Iris pigment epithelial cell (primary cell): ENCODE data around the gene LIMK1.
A peak's percentile ranks its signal among the peaks of the same experiment; 100 is the strongest.
"Not testable (repeated sequence)": the region's sequence is repeated elsewhere in the genome, so short reads cannot be mapped to it uniquely, and the experiment has no call there.

ENCODE experiments used
- DNase-seq: peaks from one replicate; pipeline ENCODE4 v3.0.0-alpha.2; 2011; ENCODE audit warnings: low read depth

The LIMK1 gene

DNA sequence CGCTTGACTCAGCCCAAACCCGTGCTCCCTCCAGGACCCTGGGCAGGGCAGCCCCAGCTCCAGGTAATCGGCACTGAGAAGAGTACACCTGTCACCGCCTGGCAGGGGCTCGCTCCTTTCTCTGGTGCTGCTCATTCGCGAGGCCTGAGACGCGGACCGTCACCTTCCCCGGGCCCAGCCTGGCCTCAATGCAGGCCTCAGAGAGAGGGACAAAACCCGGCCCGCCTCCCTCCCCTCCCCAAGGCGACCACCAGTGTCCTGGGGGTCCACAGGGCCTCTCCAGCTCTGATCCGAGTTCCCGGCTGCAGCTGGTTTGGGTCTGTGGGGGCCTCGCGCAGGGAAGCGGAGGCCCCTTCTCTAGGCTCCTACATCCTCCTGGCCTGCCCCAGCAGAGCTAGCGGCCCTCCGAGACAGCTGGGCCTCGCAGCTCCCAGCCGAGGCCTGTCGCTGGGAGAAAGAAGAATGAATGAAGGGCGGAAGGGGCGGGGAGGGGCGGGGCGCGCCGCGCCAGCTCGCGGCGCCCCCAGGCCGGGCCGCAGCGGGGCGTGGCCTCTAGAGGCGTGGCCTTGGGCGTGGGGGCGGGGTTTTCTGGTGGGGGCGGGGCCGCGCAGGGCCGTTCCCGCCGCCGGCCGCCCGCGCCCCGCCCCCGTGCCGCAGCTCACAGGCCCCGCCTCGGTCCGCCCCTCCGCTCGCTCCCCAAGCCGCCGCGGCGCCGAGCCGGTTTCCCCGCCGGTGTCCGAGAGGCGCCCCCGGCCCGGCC is at the start of gene LIMK1:
LIMK1 (plus strand) TSS at position 688 of the 760 bp plus-strand sequence. CDS start 187 bp downstream, outside the sequence.
- peak; percentile 69 for DNase-seq

DNA sequence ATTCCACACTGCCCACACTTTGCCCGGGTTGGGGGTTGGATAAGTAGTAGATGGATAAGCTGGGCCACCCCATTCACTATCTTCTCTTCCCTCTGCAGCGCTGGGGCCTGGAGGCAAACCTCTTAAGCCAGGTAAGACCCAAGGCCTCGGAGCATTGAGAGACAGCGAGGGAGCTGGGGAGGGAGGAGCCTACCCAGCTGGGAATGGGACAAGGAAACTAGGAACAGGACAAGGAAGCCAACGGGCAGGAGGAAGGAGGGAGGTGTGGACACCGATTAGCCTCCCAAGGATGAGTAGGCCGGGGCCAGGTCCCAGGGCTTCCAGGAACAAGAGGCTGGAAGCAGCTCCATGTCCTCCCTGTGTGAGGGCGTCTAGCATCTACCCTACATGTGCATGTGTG is 46.0 kb upstream of the LIMK1 start:
- DNase-seq: no peak

DNA sequence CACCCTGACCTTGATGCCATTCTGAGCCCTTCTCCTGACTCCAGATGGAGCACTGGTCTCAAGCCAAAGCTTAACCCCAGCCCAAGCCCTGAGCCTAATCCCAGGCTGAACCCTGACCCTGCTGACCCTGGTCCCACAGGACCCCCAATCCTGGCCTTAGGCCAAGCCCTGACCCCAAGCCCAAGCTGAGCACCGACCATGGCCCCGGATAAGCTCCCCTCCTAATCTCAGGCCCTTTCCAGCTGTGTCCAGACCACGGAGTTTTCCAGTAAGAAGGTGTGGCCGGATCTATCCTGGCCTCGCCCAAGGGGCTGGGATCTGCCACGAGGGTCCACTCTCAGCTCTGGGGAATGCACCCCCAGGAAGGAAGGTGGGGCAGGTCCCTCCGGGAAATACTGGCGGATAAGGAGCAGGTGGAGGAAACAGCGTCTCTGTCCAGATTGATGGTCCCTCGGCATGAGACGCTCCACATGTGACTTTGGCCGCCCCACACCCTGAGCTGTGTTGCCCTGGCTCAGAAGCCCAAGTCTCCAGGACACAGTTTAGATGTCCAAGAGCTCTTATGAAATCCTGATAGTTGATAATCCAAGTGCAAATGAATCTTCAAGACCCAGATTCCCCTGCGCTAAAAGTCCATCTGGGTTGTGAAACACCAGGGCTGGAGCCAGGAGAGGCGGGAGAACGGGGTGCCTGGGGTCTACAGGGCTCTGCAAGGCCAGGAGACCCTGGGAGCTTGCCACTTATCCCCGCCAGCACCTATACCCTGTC is 45.2 kb upstream of the LIMK1 start:
- DNase-seq: no peak

DNA sequence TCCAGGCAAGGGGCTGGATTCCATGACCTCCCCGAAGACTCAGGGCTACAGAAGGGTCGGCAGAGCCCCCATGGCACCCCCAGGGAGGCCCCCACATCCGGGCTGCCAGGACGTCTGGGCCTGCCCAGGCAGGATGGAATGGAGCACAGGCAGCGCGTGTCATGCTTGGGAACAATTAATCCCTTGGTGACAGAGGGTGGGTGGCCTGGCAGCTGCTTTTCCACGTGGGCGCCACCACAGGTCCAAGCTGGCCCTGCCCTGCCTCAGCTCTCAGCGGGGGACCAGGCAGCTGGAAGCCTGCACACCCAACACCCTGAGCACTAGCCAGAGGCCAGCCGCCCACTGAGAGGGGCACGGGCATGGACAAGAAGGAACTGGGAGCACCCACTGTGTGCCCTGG is 44.3 kb upstream of the LIMK1 start:
- DNase-seq: no peak

DNA sequence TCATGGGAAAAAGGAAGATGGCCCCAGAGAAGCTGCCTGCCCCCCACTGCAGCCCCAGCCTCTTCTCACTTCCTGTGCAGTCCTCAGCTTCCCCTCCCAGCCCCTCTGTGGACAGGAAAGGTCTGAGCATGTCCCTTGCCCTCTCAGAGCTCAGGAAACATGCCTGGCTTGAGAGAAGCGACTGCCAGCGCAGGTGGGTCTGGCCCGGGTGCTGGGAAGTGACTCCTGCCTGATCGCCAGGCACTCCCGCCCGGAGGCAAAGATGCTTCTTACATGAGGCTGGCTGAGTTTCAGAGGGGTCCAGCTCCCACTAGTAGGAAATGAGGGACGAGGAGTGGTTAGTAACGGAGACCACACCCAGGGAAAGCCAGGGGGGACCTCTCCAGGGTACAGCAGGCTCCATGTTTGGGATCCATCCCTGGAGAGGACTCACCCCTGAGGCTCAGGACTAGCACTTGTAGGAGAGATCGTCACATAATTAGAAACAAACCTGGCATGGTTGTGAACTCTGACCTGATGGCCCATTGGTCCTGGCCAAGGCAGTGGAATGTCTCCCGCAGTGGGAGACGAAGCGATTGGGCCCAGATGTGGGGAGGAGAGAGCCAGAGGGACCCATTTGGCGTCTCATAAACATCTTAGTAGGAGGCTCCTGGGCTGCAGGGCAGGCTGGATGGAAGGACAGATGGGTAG is 43.4 kb upstream of the LIMK1 start:
- no peak for DNase-seq

DNA sequence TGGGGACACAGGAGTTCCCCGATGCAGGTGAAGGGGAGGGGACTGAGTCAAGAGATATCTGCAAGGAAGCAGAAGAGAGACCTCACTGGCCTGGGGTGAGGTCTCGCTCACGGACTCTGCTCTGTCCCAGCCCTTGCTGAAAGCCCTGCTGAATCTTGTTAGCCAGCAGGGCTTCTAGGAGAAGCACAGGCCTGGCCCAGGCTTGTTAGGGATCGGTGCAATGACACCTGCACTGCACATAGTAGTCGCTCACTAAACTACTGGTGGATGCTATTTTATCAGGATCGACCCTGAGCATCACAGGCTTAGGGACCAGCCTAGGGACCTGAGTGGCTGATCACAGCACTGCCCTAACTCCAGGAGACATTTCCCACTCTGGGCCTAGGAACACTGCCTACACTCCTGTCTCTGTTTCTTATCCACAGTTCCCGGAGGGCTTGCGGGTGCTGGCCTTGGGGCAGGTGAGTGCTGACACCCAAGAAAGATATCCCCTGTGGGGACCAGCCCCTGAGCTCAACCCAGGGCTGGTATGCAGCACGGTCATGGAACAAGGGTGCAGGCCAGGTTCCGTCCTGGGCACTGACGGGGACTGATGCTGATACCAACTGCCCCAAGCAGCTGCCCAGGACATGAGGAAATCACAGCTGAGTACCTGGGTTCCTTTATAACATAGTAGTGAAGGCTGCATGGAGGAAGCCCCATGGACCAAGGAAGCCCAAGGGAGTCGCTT is 42.6 kb upstream of the LIMK1 start:
- DNase-seq: no peak

DNA sequence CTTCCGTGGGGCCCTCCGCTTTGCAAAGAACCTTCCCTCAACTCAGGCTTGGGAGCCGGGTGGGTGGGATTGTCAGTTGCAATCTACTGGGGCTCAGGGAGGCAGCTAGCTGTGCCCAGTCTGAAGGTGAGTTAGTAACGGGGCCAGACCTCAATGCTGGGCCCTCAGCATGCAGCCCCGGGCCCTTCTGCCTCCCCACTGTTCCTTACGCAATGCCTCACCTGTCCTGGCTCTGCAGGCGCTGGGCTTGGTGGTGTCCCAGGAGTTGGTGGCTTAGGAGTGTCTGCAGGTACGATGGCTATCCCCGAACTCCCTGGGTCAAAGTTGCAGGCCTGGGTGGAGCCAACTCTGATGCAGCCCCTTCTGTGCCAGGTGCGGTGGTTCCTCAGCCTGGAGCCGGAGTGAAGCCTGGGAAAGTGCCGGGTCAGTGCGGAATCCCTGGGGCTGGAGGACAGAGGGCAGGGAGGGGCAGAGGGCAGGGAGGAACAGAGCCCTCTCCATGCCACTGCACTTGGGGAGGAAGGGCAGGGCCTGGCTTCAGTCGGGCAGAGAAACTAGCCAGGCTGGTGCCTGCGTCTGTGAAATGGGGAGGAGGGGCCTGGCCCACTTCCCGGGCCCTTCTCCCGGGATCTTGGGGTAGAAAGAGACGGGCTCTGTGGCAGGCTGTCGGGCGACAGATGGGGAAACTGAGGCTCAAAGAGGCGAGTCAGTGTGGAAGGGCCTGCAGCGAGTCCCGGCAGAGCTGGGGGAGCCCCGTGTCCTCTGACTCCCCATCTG is 40.7 kb upstream of the LIMK1 start:
- no peak for DNase-seq

DNA sequence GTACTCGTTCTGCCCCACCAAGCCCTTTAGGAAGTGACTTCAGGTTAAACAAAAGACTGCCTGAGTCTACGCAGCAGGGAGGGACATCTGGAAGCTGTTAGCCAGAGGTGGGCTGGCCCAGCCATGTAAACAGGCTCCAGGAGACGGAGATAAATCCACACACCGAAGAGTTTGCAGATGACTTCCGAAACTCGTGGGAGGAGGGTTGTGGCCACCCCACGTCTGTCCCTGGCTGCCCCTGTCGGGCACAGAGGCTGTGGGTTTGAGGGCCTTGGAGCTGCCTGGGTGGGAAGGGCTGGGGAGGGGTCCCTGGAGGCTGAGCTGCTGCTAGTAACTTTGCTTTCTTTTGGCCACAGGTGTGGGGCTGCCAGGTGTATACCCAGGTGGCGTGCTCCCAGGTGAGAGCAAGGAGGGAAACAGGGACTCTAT is 40.1 kb upstream of the LIMK1 start:
- peak; percentile 52 for DNase-seq

DNA sequence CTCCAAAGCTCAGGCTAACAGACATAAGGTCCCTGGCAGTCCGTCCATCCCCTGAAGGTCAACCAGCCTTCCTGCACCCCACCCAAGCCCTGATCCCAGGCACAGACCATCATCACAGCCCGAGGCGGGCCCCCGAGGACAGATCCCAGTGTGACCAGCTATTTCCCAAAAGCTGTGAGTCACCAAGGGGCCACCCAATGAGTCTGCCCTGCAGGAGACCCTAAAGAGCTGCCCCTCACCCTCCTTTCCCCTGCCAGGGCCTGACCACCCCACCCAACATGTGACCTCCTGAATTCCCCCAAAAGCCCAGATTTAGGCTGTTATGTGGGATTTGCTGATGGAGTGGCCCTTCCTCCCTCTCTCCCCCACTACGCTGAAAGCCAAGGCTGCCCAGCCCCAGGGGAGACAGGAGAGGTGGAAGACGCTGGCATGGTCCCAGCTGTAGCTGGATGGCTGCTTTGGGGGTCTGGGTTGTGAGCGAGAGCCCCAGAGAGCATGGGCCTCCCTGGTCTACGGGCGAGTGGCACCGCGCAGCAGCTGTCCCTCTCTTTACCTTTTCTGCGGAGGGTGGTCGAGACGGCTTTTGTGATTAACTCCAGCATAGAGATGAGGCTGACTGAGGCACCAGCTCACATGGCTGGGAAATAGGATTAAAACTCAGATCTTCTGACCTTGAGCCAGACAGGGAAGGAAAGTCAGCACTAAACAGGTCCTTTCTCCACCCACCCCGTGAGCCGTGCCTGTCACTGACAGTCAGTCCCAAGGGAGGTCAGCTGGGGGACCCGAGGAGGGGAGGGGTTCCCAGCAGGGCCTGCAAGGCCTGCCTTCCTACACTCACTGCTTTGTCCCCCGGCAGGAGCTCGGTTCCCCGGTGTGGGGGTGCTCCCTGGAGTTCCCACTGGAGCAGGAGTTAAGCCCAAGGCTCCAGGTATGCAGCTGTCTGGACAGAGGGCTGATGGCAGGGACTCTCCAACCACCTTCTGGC is 38.9 kb upstream of the LIMK1 start:
- no peak for DNase-seq

DNA sequence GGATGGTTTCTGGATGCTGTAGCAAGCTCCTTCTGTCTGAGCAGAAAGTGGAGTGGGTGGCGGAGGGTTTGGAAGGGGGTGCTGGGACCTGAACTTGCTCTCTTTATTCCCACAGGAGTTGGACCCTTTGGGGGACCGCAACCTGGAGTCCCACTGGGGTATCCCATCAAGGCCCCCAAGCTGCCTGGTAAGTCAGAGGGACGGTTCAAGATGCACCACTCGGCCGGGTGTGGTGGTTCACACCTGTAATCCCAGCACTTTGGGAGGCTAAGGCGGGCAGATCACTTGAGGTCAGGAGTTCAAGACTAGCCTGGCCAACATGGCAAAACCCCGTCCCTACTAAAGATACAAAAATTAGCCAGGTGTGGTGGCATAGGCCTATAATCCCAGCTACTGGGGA is 37.0 kb upstream of the LIMK1 start:
- not testable (repeated sequence) for DNase-seq

DNA sequence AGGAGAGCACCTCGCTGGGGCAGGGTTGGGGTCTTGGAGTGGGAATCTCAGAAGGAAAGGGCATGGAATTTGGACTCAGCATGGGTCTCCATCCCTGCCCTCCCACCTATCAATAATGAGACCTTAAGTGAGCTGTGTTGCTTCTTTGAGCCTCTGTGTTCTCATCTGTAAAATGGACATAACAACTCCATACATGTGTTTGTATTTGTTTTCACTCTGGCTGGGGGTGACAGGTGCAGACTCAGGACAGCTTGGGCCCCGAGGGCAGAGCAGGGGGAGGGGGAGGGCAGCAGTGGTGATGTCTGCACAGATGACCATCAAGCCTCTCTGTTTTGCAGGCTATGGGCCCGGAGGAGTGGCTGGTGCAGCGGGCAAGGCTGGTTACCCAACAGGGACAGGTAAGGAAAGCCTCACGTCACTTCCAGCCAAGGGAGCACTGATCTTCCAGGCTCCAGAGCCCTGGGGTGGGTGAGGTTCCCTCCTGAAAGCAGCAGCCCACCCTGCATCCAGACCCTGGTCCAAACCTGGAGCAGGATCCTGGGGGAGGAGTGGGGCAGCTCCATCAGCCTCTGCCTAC is 35.7 kb upstream of the LIMK1 start:
- DNase-seq: no peak

DNA sequence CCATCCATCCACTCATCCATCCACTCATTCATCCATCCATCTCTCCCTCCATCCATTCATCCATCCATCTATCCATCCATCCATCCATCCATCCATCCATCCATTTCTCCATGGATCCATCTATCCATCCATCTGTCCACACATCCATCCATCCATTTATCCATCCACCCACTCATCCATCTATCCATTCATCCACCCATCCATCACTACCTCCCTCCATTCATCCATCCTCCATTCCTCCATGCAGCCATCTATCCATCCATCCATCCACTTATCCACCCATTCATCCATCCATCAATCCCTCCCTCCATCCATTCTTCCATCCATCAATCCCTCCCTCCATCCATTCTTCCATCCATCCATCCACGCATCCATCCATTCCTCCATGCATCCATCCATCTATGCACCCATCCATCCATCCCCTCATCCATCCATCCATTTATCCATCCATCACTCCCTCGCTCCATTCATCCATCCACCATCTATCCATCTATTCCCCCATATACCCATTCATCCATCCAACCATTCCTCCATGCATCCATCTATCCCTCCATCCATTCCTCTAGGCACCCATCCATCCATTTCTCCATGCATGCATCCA is 34.5 kb upstream of the LIMK1 start:
- no peak for DNase-seq

DNA sequence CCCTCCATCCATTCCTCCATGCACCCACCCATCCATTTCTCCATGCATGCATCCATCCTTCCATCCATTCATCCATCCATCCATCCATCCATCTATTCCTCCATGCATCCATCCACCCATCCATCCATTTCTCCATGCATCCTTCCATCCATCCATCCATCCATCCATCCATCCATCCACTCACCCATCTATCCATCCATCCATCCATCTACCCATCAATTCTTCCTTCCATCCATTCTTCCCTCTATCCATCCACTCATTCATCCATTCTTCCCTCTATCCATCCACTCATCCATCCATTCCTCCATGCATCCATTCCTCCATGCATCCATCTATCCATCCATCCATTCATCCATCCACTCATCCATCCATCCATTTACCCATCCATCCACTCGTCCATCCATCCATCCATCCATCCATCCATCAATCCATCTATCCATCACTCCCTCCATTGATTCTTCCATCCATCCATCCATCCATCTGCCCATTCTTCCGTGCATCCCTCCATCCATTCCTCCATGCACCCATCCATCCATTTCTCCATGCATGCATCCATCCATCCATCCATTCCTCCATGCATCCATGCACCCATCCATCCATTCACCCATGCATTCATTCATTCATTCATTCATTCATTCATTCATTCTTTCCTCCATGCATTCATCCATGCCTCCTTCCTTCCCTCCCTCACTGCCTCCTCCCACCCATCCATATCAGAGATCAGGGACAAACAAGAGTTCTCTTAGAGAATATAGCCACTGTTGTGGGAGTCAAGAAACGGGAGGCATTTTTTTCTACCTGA is 33.4 kb upstream of the LIMK1 start:
- no peak for DNase-seq

DNA sequence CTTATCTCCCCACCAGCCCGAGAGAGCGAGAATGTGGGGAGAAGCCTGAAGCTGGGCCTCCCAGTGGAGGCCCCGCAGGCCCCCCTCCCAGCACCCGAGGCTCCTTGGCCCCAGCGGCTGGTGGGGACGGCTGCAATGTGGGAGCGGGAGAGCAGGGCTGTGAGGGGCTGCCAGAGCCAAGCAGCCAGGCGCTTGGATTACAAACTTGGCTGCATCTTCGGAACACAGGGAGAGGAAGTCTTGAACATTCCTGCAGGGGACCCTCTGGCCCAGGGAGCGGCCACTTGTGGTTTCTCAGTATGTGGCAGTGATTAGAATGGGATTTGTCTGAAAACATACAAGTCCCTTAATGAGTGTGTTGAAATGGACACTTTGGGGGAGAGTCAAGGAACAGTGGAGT is 32.4 kb upstream of the LIMK1 start:
- DNase-seq: no peak

DNA sequence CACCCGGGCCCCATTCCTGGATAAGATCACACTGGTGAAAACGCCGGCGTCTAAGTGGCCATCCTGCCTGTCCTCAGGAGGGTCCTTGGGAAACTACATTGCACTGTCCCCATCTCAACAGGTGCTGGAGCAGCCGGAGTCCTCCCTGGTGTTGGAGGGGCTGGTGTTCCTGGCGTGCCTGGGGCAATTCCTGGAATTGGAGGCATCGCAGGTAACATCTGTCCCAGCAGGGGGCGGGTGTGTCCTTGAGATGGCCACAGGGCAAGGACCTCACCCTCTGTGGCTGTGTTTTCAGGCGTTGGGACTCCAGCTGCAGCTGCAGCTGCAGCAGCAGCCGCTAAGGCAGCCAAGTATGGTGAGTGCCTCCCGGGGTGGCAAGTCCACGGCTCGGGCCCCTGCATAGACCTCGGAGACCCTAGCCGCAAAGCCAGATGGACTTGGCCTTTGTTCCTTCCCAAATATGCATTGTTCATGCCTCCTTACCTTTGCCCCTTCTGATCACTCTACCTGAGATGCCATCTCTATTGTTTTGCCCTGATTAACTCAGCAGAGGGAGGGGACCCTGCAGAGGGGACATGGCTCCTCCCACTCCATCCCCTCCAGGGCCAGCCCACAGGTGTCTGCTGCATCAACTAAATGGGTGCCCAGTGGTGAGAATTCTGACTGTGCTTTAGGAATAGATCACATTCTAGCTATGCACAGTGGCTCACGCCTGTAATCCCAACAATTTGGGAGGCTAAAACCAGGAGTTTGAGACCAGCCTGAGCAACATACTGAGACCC is 31.8 kb upstream of the LIMK1 start:
- no peak for DNase-seq

DNA sequence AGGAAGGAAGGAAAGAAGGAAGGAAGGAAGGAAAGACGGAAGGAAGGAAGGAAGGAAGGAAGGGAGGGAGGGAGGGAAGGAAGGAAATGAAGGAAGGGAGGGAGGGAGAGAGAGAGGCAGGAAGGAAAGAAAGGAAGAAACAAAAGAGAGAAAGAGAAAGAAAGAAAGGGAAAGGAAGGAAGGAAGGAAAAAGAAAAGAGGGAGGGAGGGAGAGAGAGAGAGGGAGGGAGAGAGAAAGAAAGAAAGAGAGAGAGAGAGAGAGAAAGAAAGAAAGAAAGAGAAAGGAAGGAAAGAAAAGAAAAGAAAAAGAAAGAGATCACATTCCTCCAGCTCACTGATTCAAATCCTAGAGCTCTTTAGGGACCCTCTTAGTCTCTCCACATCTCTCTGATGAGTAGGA is 31.0 kb upstream of the LIMK1 start:
- no peak for DNase-seq

DNA sequence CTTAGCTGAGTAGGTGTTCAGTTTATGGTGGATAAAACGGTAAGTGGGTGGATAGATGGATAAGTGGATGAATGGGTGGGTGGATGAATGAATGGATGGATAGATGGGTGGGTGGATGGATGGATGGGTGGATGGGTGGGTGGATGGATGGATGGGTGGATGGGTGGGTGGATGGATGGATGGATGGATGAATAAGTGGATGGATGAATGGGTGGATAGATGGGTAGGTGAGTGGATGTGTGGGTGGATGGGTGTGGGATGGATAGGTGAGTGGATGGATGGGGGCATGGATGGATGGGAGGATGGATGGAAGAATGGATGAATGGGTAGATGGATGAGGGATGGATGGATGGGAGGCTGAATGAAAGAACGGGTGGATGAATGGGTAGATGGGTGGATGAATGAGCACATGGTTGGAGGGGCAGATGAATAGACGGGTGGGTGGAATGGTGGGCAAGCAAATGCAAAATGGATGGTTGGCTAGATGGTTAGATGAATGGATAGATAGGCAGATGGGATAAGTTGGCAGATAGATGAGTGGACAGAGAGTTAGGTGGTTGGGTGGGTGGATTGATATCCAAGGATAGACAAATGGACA is 29.9 kb upstream of the LIMK1 start:
- DNase-seq: no peak
